HG02840 (cell line): ENCODE results near the gene RPS6KA5.
"Not testable (repeated sequence)": the region's sequence is repeated elsewhere in the genome, so short reads cannot be mapped to it uniquely, and the experiment has no call there.

Source experiments
- ATAC-seq: cut with Tn5 transposase; IDR thresholded peaks from one replicate; pipeline ENCODE4 v1.9.1; 2021; ENCODE audit warnings: mild to moderate bottlenecking, moderate library complexity, moderate number of reproducible peaks; ENCODE audit not compliant: unreplicated experiment, low FRiP score

RPS6KA5 gene

GRCh38 chr14:90953643-90954042, 106.8 kb downstream of the RPS6KA5 start:
- not testable (repeated sequence) for ATAC-seq

GRCh38 chr14:90943367-90943766, 117.1 kb downstream of the RPS6KA5 start:
- no peak for ATAC-seq

GRCh38 chr14:90942511-90942910, 117.9 kb downstream of the RPS6KA5 start:
- ATAC-seq, result no peak

GRCh38 chr14:90941706-90942105, 118.7 kb downstream of the RPS6KA5 start:
- ATAC-seq, result no peak

- no peak for ATAC-seq
Observed at GRCh38 chr14:90940318-90940962, 120.0 kb downstream of the RPS6KA5 start.

- not testable (repeated sequence) for ATAC-seq
Observed at GRCh38 chr14:90939252-90939795, 121.1 kb downstream of the RPS6KA5 start.

- ATAC-seq, result no peak
Observed at GRCh38 chr14:90938615-90939014, 121.8 kb downstream of the RPS6KA5 start.

GRCh38 chr14:90936757-90937440, 123.5 kb downstream of the RPS6KA5 start:
- ATAC-seq, result no peak

GRCh38 chr14:90924621-90925340, 135.7 kb downstream of the RPS6KA5 start:
- no peak for ATAC-seq

GRCh38 chr14:90922141-90922540, 138.3 kb downstream of the RPS6KA5 start:
- ATAC-seq, result no peak

GRCh38 chr14:90911121-90911520, 149.3 kb downstream of the RPS6KA5 start:
- ATAC-seq, result no peak

- ATAC-seq, result no peak
Observed at GRCh38 chr14:90907178-90907577, 153.3 kb downstream of the RPS6KA5 start.

- no peak for ATAC-seq
Observed at GRCh38 chr14:90905531-90905930, 154.9 kb downstream of the RPS6KA5 start.

- no peak for ATAC-seq
Observed at GRCh38 chr14:90903101-90903500, 157.3 kb downstream of the RPS6KA5 start.

GRCh38 chr14:90900476-90901083, 159.9 kb downstream of the RPS6KA5 start:
- ATAC-seq, result no peak

- ATAC-seq, result no peak
Observed at GRCh38 chr14:90897022-90897421, 163.4 kb downstream of the RPS6KA5 start.

- ATAC-seq, result no peak
Observed at GRCh38 chr14:90894241-90894640, 166.2 kb downstream of the RPS6KA5 start.

GRCh38 chr14:90893510-90893909, 166.9 kb downstream of the RPS6KA5 start:
- ATAC-seq, result no peak

GRCh38 chr14:90892970-90893369, 167.5 kb downstream of the RPS6KA5 start:
- no peak for ATAC-seq

- no peak for ATAC-seq
Observed at GRCh38 chr14:90891326-90891725, 169.1 kb downstream of the RPS6KA5 start.
